IMR-90 (cell line): ENCODE data around the gene PDGFD. TPM values are rescaled to one million over a fixed set of nuclear protein-coding genes. Genes with fewer than 3 reads are reported as not detected.

Source experiments
- ATAC-seq: fragments of 200-7000 bp; cut with Tn5 transposase; 2 replicates; pipeline ENCODE4 v1.9.1; 2020; ENCODE audit warnings: low read depth, mild to moderate bottlenecking, moderate library complexity
- BruUV-seq: library from RNA; stranded (reverse); fragments of 400-500 nt; replicated peaks from 2 replicates; lab custom pipeline; 2021; lab: Mats Ljungman, UMichigan
- CTCF ChIA-PET: fragments of 300-600 bp; formaldehyde crosslinking; extraction: SDS; loops from one replicate; lab custom pipeline; 2021; ENCODE audit warnings: antibody characterized with exemption; lab: Yijun Ruan, JAX
- POLR2A ChIA-PET: fragments of 300-600 bp; sonication (Branson Sonifier 250); formaldehyde crosslinking; loops from one replicate; lab custom pipeline; 2022; ENCODE audit warnings: antibody characterized with exemption; ENCODE audit not compliant: unreplicated experiment; lab: Charles Lee
- DNase-seq: peaks from one replicate; pipeline ENCODE4 v3.0.0; 2013
- H2AFZ ChIP-seq: replicated peaks from 2 replicates; pipeline ENCODE3; 2013; ENCODE audit warnings: low read length, mild to moderate bottlenecking; ENCODE audit not compliant: poor library complexity
- H2AK5ac ChIP-seq: 2 replicates; pipeline ENCODE4 v1.6.1; 2013; ENCODE audit warnings: low read depth, low read length, inconsistent platforms
- H2AK9ac ChIP-seq: replicated peaks from 2 replicates; pipeline ENCODE3; 2013; ENCODE audit warnings: mild to moderate bottlenecking, low read depth, low read length, moderate library complexity; ENCODE audit not compliant: poor library complexity
- H2BK120ac ChIP-seq: 2 replicates; pipeline ENCODE4 v1.6.1; 2013; ENCODE audit warnings: low read depth, low read length, inconsistent platforms
- H2BK15ac ChIP-seq: 3 replicates; pipeline ENCODE4 v1.6.1; 2013; ENCODE audit warnings: low read depth, low read length, inconsistent platforms
- H2BK20ac ChIP-seq: 2 replicates; pipeline ENCODE4 v1.6.1; 2013; ENCODE audit warnings: low read depth, mild to moderate bottlenecking, inconsistent platforms, low read length, moderate library complexity
- H2BK5ac ChIP-seq: 2 replicates; pipeline ENCODE4 v1.6.1; 2013; ENCODE audit warnings: mild to moderate bottlenecking, low read depth, low read length, inconsistent platforms; ENCODE audit not compliant: poor library complexity, severe bottlenecking
- H3K14ac ChIP-seq: replicated peaks from 2 replicates; pipeline ENCODE4 v1.6.1; 2013; ENCODE audit warnings: low read depth, low read length, inconsistent platforms
- H3K18ac ChIP-seq: 2 replicates; pipeline ENCODE4 v1.6.1; 2013; ENCODE audit warnings: low read depth, low read length, control low read depth
- H3K23ac ChIP-seq: 2 replicates; pipeline ENCODE4 v1.6.1; 2013; ENCODE audit warnings: low read depth, low read length, inconsistent platforms
- H3K27ac ChIP-seq: 2 replicates; pipeline ENCODE4 v1.5.1; 2013; ENCODE audit warnings: mild to moderate bottlenecking, control low read depth, low read length; ENCODE audit not compliant: insufficient read depth
- H3K27me3 ChIP-seq: 2 replicates; pipeline ENCODE4 v1.6.1; 2013; ENCODE audit warnings: low read length; ENCODE audit not compliant: control insufficient read depth, insufficient read depth
- H3K36me3 ChIP-seq: 2 replicates; pipeline ENCODE4 v1.6.1; 2013; ENCODE audit warnings: low read length, mixed read lengths; ENCODE audit not compliant: control insufficient read depth, insufficient read depth
- H3K4ac ChIP-seq: 2 replicates; pipeline ENCODE4 v1.6.1; 2013; ENCODE audit warnings: low read depth, low read length, inconsistent platforms
- H3K4me1 ChIP-seq: 2 replicates; pipeline ENCODE4 v1.6.1; 2013; ENCODE audit warnings: low read length, mixed read lengths; ENCODE audit not compliant: control insufficient read depth, insufficient read depth
- H3K4me2 ChIP-seq: 2 replicates; pipeline ENCODE4 v1.6.1; 2013; ENCODE audit warnings: low read depth, mild to moderate bottlenecking, control low read depth, low read length, moderate library complexity
- H3K4me3 ChIP-seq: 2 replicates; pipeline ENCODE4 v1.5.1; 2013; ENCODE audit warnings: low read depth, mild to moderate bottlenecking, control low read depth, low read length, moderate library complexity; ENCODE audit not compliant: insufficient read depth
- H3K56ac ChIP-seq: 2 replicates; pipeline ENCODE4 v1.6.1; 2013; ENCODE audit warnings: low read length, inconsistent platforms; ENCODE audit not compliant: insufficient read depth; ENCODE audit errors: extremely low read depth
- H3K79me1 ChIP-seq, 2 experiments: 2 replicates each; pipeline ENCODE4 v1.6.1; 2013; ENCODE audit warnings: low read length in 2 of 2, inconsistent platforms in 1 of 2, low read depth in 1 of 2
- H3K9ac ChIP-seq: 2 replicates; pipeline ENCODE4 v1.6.1; 2013; ENCODE audit warnings: low read depth, low read length, control low read depth
- H3K9me1 ChIP-seq: 2 replicates; pipeline ENCODE4 v1.6.1; 2013; ENCODE audit warnings: low read length, inconsistent platforms; ENCODE audit not compliant: insufficient read depth
- H3K9me3 ChIP-seq: 2 replicates; pipeline ENCODE4 v1.6.1; 2013; ENCODE audit warnings: low read length; ENCODE audit not compliant: control insufficient read depth, insufficient read depth
- H4K20me1 ChIP-seq: 2 replicates; pipeline ENCODE4 v1.6.1; 2013; ENCODE audit warnings: low read length, inconsistent platforms; ENCODE audit not compliant: insufficient read depth
- H4K5ac ChIP-seq: 2 replicates; pipeline ENCODE4 v1.6.1; 2013; ENCODE audit warnings: mild to moderate bottlenecking, low read depth, low read length, control low read depth
- H4K8ac ChIP-seq, 2 experiments: 2 replicates each; pipeline ENCODE4 v1.6.1; 2013; ENCODE audit warnings: low read depth in 2 of 2, low read length in 2 of 2, control low read depth in 1 of 2, inconsistent platforms in 1 of 2
- H4K91ac ChIP-seq: 2 replicates; pipeline ENCODE4 v1.6.1; 2013; ENCODE audit warnings: low read depth, low read length, inconsistent platforms; ENCODE audit not compliant: insufficient read depth
- BHLHE40 ChIP-seq: fragments of 150-350 bp; IDR thresholded peaks from 2 replicates; pipeline ENCODE4 v1.6.1; 2016; ENCODE audit warnings: mild to moderate bottlenecking, low read depth, low read length
- CEBPB ChIP-seq: IDR thresholded peaks from 2 replicates; pipeline ENCODE4 v1.6.1; 2012; ENCODE audit warnings: low read depth, low read length, improper control_type of control experiment
- CHD1 ChIP-seq: IDR thresholded peaks from 2 replicates; pipeline ENCODE4 v1.6.1; 2012; ENCODE audit warnings: low read depth, low read length, improper control_type of control experiment
- CTCF ChIP-seq: conservative IDR thresholded peaks from 2 replicates; pipeline ENCODE4 v1.5.1; 2012; ENCODE audit warnings: mild to moderate bottlenecking, low read depth, low read length, improper control_type of control experiment
- ELK1 ChIP-seq: fragments of 150-350 bp; IDR thresholded peaks from 2 replicates; pipeline ENCODE4 v1.6.1; 2016; ENCODE audit warnings: low read depth, mild to moderate bottlenecking, low read length, moderate library complexity, borderline replicate concordance
- FOS ChIP-seq: fragments of 150-350 bp; IDR thresholded peaks from 2 replicates; pipeline ENCODE4 v1.6.1; 2016; ENCODE audit warnings: low read depth, low read length
- MAFK ChIP-seq: IDR thresholded peaks from 2 replicates; pipeline ENCODE4 v1.6.1; 2012; ENCODE audit warnings: low read depth, low read length, improper control_type of control experiment
- MAZ ChIP-seq: IDR thresholded peaks from 2 replicates; pipeline ENCODE4 v1.6.1; 2012; ENCODE audit warnings: low read depth, mild to moderate bottlenecking, low read length, improper control_type of control experiment, moderate library complexity, borderline replicate concordance
- MXI1 ChIP-seq: IDR thresholded peaks from 2 replicates; pipeline ENCODE4 v1.6.1; 2012; ENCODE audit warnings: low read depth, mild to moderate bottlenecking, low read length, moderate library complexity, borderline replicate concordance
- NFE2L2 ChIP-seq: fragments of 150-350 bp; IDR thresholded peaks from 2 replicates; pipeline ENCODE4 v1.6.1; 2016; ENCODE audit warnings: low read depth, mild to moderate bottlenecking, low read length
- RAD21 ChIP-seq: IDR thresholded peaks from 2 replicates; pipeline ENCODE4 v1.6.1; 2012; ENCODE audit warnings: low read length, improper control_type of control experiment
- RCOR1 ChIP-seq: IDR thresholded peaks from 2 replicates; pipeline ENCODE4 v1.6.1; 2012; ENCODE audit warnings: mild to moderate bottlenecking, low read length, improper control_type of control experiment; ENCODE audit not compliant: insufficient replicate concordance
- RFX5 ChIP-seq: IDR thresholded peaks from 2 replicates; pipeline ENCODE4 v1.8.0; 2012; ENCODE audit warnings: low read depth, mild to moderate bottlenecking, low read length, moderate library complexity
- SMC3 ChIP-seq: fragments of 150-350 bp; IDR thresholded peaks from 2 replicates; pipeline ENCODE4 v1.6.1; 2016; ENCODE audit warnings: low read depth, mild to moderate bottlenecking, antibody characterized with exemption, low read length, moderate library complexity
- USF2 ChIP-seq: fragments of 150-350 bp; IDR thresholded peaks from 2 replicates; pipeline ENCODE4 v1.6.1; 2017; ENCODE audit warnings: mild to moderate bottlenecking, antibody characterized with exemption, low read length, low read depth
- WGBS, 2 experiments: methylation state at CpG; one replicate each; pipeline versions ENCODE4 v1.1.5 to v1.1.7; 2013; ENCODE audit warnings: missing lambda C conversion rate in 2 of 2; ENCODE audit not compliant: insufficient read length in 1 of 2; ENCODE audit errors: extremely low coverage in 2 of 2; 5-methylcytosine and 5-hydroxymethylcytosine counted together
- dilution Hi-C: fragments of 300-500 bp; cut with HindIII; formaldehyde crosslinking; loops from one replicate; pipeline ENCODE4 v1.14.3; 2018; ENCODE audit warnings: low sequenced_read_pairs; ENCODE audit not compliant: unreplicated experiment
- in situ Hi-C: fragments of 300-500 bp; cut with MboI; formaldehyde crosslinking; loops from 3 replicates; pipeline ENCODE4 v1.14.3; 2019; ENCODE audit warnings: low sequenced_read_pairs, inconsistent platforms, mixed read lengths
- intact Hi-C: fragments of 100-400 bp; cut with micrococcal nuclease; formaldehyde crosslinking; loops from 2 replicates; pipeline ENCODE4 v1.10.0; 2022
- polyA plus RNA-seq, 3 experiments: library from polyadenylated mRNA; depleted of rRNA; stranded (reverse); fragments of >200 nt; gene quantifications; 2 replicates each; pipeline ENCODE4 v1.2.3, GENCODE V29; 2012; ENCODE audit warnings: low replicate concordance in 1 of 3
- total RNA-seq: library from RNA; depleted of rRNA; stranded (reverse); fragments of >200 nt; gene quantifications from 2 replicates; pipeline ENCODE4 v1.2.3, GENCODE V29; 2012

The PDGFD gene
- total and polyA plus RNA-seq, 2 of the 4 experiments (the other 2 are of a cell fraction): 2.1 to 3.0 TPM

- Histone ChIP-seq H2AK5ac (no peak overlapping the region), H3K36me3 (no peaks in the 10 kb centered on the region), H3K9me3 (no peaks in the 10 kb centered on the region), H3K4me1 (peaks cover 1% of the 10 kb centered on the region; the same call in 1 of the 2 replicates), H4K91ac (no peak overlapping the region), H3K9ac (no peak overlapping the region), H3K9me1 (no peaks in the 10 kb centered on the region), H3K14ac (no peak overlapping the region), H3K4ac (no peak overlapping the region), H3K4me3 (no peak overlapping the region), H4K8ac (no peak overlapping the region), H2BK5ac (no peak overlapping the region), H4K5ac (no peak overlapping the region), H3K27me3 (no peaks in the 10 kb centered on the region), H4K20me1 (no peaks in the 10 kb centered on the region), H2AFZ (no peak overlapping the region), H2BK20ac (no peak overlapping the region), H3K56ac (no peak overlapping the region), H3K23ac (no peak overlapping the region), H3K18ac (no peak overlapping the region), H2BK15ac (no peak overlapping the region), H2BK120ac (no peak overlapping the region), H2AK9ac (no peak overlapping the region), H3K79me1 (no peaks in the 10 kb centered on the region), H3K4me2 (no peak overlapping the region), H3K27ac (no peak overlapping the region)
- in situ Hi-C loops: no loop called here
- no CpG with 5 or more reads among the region's 4 CpGs for WGBS, 2 experiments
- no TSS peak for BruUV-seq
- intact Hi-C loops: no loop called here
- dilution Hi-C loops: no loop called here
- TF ChIP-seq USF2 (no peak), CEBPB (no peak), RCOR1 (no peak), SMC3 (no peak), CTCF (no peak), NFE2L2 (no peak), RFX5 (no peak), MAFK (no peak), BHLHE40 (no peak), CHD1 (no peak), MXI1 (no peak), FOS (no peak), ELK1 (no peak), RAD21 (no peak), MAZ (no peak)
- POLR2A ChIA-PET: no interaction called here
- ATAC-seq: no peak
- DNase-seq: no peak
- CTCF ChIA-PET: interaction anchor here (0.6 kb wide), 1 partner anchor 666 kb away, joined by 3 read pairs; no protein-coding TSS in a partner anchor
These were observed 296.5 kb downstream of the PDGFD start for GRCh38 chr11:103867481-103867880.
